Stimulated activated CD4-positive, alpha-beta T cell treated with anti-CD3 and anti-CD28 coated beads, Interleukin-1b, Interleukin-23, amount 100 ng/mL, for 1 hour (primary cell): ENCODE data around the gene TASL.
"Not testable (repeated sequence)": the region's sequence is repeated elsewhere in the genome, so short reads cannot be mapped to it uniquely, and the experiment has no call there.

Experiments used
- DNase-seq, 2 donors: peaks; one replicate each; pipeline ENCODE4 v3.0.0-alpha.2; 2020; ENCODE audit warnings: low read depth in 2 of 2

The TASL gene

GRCh38 chrX:30576881-30577280, 685 bp downstream of the TASL start:
- no peak for DNase-seq

- no peak for DNase-seq
Observed at GRCh38 chrX:30573125-30573524, 4.4 kb downstream of the TASL start.

- no peak for DNase-seq
Observed at GRCh38 chrX:30572678-30573077, 4.9 kb downstream of the TASL start.

GRCh38 chrX:30572004-30572403, 5.6 kb downstream of the TASL start:
- no peak for DNase-seq

- no peak for DNase-seq
Observed at GRCh38 chrX:30570505-30570904, 7.1 kb downstream of the TASL start.

- no peak for DNase-seq
Observed at GRCh38 chrX:30568136-30568535, 9.4 kb downstream of the TASL start.

- DNase-seq: not testable (repeated sequence)
Observed at GRCh38 chrX:30563070-30563469, 14.5 kb downstream of the TASL start.

GRCh38 chrX:30561191-30561590, 16.4 kb downstream of the TASL start:
- DNase-seq: no peak

GRCh38 chrX:30538271-30538670, 39.3 kb downstream of the TASL start:
- no peak for DNase-seq

- DNase-seq: no peak
Observed at GRCh38 chrX:30533835-30534234, 43.7 kb downstream of the TASL start.

- no peak for DNase-seq
Observed at GRCh38 chrX:30533266-30533665, 44.3 kb downstream of the TASL start.

- no peak for DNase-seq
Observed at GRCh38 chrX:30530606-30531005, 47.0 kb downstream of the TASL start.

GRCh38 chrX:30525732-30526131, 51.8 kb downstream of the TASL start:
- no peak for DNase-seq

- DNase-seq: no peak
Observed at GRCh38 chrX:30521440-30522182, 56.0 kb downstream of the TASL start.

GRCh38 chrX:30513284-30513683, 64.3 kb downstream of the TASL start:
- no peak for DNase-seq
